ENCODE data around the gene LEFTY2. TPM values are rescaled to one million over a fixed set of nuclear protein-coding genes. Genes with fewer than 3 reads are reported as not detected.

LEFTY2 gene
- total and polyA plus RNA-seq, 2 donors (not counting 3 experiments of a cell fraction or from before 2014, with no cell fraction given), result 0.06 TPM; not detected in 1

DNA sequence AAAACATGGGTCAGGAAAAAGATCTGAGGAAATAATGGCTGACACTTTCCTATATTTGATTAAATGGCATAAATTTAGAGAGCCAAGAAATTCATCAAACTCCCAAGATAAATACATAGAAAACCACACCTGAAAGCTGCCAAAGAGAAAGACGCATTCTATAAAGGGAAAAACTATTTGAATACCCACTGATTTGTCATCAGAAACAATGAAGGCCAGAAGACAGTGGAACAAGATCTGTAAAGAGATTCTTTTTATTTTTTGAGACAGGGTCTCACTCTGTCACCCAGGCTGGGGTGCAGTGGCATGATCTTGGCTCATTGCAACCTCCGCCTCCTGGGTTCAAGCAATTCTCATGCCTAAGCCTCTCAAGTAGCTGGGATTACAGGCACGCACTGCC is 40.7 kb upstream of the LEFTY2 start:
- peaks cover 10 to 23% of the 10 kb centered on the region in 2 experiments for H3K36me3 ChIP-seq (ENCODE audit: control insufficient read depth in 2 of 2, extremely low read depth in 1 of 2, insufficient read depth in 2 of 2, low read length in 2 of 2)

More for the DNA sequence above, 40.7 kb upstream of the LEFTY2 start:
- H2AFZ ChIP-seq (ENCODE audit: low read depth, low read length), result no peak overlapping the region
- H3K79me2 ChIP-seq (ENCODE audit: control insufficient read depth, insufficient read depth, low read length), result peaks cover 5% of the 10 kb centered on the region
- H3K4me3 ChIP-seq (replicated peaks in 1 of 3; ENCODE audit: insufficient read depth in 1 of 3, low read depth in 1 of 3, low read length in 3 of 3), result no peak overlapping the region
- DNase-seq (ENCODE audit: low read depth, low spot score), result no peak
- H3K4me2 ChIP-seq (ENCODE audit: insufficient read depth, low read length), result no peak overlapping the region
- POLR2A ChIA-PET, result no interaction called here
- intact Hi-C loops (cut with micrococcal nuclease) (no loop called here), dilution Hi-C loops (cut with MboI; ENCODE audit: extremely low pct_ligation_motif_present, low sequenced_read_pairs) (no loop called here)
- no TSS peak for BruUV-seq (replicated peaks)
- FAIRE-seq, result no peak
- no peaks in the 10 kb centered on the region for H3K9me1 ChIP-seq (replicated peaks; ENCODE audit: control insufficient read depth, extremely low read depth, insufficient read depth, low read length)
- CTCF ChIA-PET, result interaction anchor here (1.5 kb wide), 1 partner anchor 83 kb away, joined by 3 read pairs; no protein-coding TSS in a partner anchor
- TF ChIP-seq, protein P1, sequence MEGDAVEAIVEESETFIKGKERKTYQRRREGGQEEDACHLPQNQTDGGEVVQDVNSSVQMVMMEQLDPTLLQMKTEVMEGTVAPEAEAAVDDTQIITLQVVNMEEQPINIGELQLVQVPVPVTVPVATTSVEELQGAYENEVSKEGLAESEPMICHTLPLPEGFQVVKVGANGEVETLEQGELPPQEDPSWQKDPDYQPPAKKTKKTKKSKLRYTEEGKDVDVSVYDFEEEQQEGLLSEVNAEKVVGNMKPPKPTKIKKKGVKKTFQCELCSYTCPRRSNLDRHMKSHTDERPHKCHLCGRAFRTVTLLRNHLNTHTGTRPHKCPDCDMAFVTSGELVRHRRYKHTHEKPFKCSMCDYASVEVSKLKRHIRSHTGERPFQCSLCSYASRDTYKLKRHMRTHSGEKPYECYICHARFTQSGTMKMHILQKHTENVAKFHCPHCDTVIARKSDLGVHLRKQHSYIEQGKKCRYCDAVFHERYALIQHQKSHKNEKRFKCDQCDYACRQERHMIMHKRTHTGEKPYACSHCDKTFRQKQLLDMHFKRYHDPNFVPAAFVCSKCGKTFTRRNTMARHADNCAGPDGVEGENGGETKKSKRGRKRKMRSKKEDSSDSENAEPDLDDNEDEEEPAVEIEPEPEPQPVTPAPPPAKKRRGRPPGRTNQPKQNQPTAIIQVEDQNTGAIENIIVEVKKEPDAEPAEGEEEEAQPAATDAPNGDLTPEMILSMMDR (IDR thresholded peaks at IDR 0.05; ENCODE audit: extremely low read depth in 1 of 2, insufficient read depth in 1 of 2, low read depth in 1 of 2, low read length in 2 of 2), result no peak
- TF ChIP-seq MYC (IDR thresholded peaks at IDR 0.05; ENCODE audit: low read depth, low read length) (no peak), JUN (IDR thresholded peaks at IDR 0.05; ENCODE audit: borderline replicate concordance, insufficient read depth, insufficient read length, low read depth) (no peak), FOS (IDR thresholded peaks at IDR 0.05; ENCODE audit: borderline replicate concordance, insufficient read depth, low read length) (no peak), POLR2AphosphoS5 (IDR thresholded peaks at IDR 0.05; ENCODE audit: insufficient read depth, low read depth, low read length) (no peak), GATA2 (IDR thresholded peaks at IDR 0.05; ENCODE audit: insufficient read depth, insufficient read length, low read depth, low read length) (no peak), EZH2 (IDR thresholded peaks at IDR 0.05; ENCODE audit: borderline replicate concordance, low read depth, low read length, severe bottlenecking) (no peak), MAX (IDR thresholded peaks at IDR 0.05; ENCODE audit: insufficient read depth, insufficient read length) (no peak), POLR2A (IDR thresholded peaks at IDR 0.05; ENCODE audit: low read depth, low read length) (no peak)
- no peak overlapping the region for H3K9ac ChIP-seq (replicated peaks; ENCODE audit: extremely low read depth, insufficient read depth, low read length)
- H3K9me3 ChIP-seq (replicated peaks; ENCODE audit: control insufficient read depth, insufficient read depth, low read length), result no peaks in the 10 kb centered on the region
- H4K20me1 ChIP-seq (replicated peaks; ENCODE audit: control insufficient read depth, extremely low read depth, insufficient read depth, low read length), result no peaks in the 10 kb centered on the region
- H3K27ac ChIP-seq (ENCODE audit: insufficient read depth, low read depth, low read length), result no peak overlapping the region
- no peaks in the 10 kb centered on the region for H3K27me3 ChIP-seq (ENCODE audit: control insufficient read depth in 2 of 2, insufficient read depth in 2 of 2, low read length in 2 of 2)
- no peaks in the 10 kb centered on the region for H3K4me1 ChIP-seq (ENCODE audit: control insufficient read depth, extremely low read depth, insufficient read depth, low read length)
